Left forelimb (tissue), 1 donor: ENCODE data around the gene CEMIP.

Source experiments
- DNase-seq: peaks from one replicate; pipeline ENCODE4 v3.0.0-alpha.2; 2018; ENCODE audit warnings: low spot score

Gene CEMIP

DNA sequence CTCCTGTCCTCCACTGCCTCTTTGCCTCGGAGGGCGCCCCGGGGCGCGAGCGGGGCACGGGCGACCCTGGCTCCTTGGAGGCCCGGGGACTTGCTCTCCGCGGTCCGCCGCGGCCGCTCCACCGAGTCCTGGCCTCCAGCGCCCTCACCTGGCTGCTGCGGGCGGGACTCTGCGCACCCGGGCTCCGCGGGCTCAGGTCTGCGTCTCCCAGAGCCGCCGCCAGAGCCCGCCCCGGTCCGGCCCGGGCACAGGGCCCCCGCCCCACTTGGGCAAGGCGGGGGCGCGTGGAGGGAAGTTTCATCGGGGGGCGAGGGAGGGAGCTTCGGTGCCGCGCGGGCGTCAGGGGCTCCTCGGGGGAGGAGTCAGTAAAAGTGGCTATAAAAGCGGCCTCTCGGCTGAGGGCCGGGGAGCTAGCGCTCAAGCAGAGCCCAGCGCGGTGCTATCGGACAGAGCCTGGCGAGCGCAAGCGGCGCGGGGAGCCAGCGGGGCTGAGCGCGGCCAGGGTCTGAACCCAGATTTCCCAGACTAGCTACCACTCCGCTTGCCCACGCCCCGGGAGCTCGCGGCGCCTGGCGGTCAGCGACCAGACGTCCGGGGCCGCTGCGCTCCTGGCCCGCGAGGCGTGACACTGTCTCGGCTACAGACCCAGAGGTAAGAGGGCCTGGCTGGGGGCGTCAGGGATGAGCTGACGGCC, at the start of gene CEMIP:
Gene CEMIP (plus strand): TSS at position 407 of the 694 bp plus-strand sequence. CDS start 94,510 bp downstream, outside the sequence.
- peak; percentile 83 for DNase-seq

DNA sequence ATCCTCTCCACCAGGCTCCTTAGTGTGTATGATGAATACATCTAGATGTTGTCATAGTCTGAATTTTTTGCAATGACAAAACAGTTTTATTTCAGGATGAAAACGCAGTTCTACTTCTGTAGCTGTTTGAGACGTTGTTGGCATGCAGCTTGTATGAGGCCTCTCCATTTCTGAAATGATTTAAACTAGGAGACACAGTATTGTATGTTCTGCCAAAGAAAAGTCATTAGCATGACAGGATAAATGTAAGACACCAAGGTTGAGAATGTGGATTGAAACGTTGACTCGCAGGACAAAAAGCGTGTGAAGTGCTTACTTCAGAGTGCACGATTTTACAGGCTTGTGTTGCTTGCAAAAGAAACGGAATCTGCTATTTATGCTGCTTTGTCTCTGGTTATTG, 48.8 kb upstream of the CEMIP start:
- DNase-seq, result no peak

DNA sequence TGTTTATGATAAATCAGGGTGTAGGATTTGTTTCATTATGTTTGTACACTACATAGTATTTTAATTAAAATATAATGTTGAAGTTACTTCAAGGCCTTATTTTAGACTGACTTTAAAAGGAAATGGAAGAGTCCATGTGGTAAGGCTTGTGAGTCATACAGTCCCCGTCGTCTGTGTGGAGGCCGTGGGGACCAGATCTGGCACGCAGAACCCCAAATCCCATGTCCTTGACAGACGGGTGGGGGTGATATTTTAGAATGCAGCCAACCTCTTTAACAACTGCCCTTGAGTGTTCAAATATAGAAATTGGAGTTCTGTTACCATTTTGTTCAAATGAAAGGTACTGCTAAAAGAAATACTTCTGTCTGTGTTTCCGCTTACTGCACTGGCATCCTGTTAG, 48.2 kb upstream of the CEMIP start:
- DNase-seq, result no peak

DNA sequence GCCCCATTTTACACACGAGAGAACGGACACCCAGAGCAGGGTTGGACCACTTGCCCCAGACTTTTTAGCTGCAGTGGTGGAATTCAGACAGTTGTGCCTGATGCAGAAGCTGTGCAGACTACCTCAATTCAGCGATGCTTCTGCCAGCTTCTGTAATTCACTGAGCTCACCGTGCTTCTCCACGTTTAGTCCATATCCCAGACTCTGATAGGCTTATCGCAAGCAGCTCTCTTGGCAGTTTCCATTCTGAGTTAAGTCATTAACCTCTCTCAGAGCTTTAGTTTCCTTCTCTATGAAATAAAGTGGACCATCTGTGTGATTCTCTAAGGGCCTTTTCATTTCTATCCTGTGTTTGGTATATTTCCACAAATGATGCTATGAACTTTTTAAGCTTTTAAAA, 47.0 kb upstream of the CEMIP start:
- DNase-seq, result no peak

GRCh38 chr15:80732818-80733217, 46.4 kb upstream of the CEMIP start:
- no peak for DNase-seq

GRCh38 chr15:80733460-80733859, 45.7 kb upstream of the CEMIP start:
- no peak for DNase-seq

- no peak for DNase-seq
Observed at GRCh38 chr15:80735344-80735743, 43.8 kb upstream of the CEMIP start.

DNA sequence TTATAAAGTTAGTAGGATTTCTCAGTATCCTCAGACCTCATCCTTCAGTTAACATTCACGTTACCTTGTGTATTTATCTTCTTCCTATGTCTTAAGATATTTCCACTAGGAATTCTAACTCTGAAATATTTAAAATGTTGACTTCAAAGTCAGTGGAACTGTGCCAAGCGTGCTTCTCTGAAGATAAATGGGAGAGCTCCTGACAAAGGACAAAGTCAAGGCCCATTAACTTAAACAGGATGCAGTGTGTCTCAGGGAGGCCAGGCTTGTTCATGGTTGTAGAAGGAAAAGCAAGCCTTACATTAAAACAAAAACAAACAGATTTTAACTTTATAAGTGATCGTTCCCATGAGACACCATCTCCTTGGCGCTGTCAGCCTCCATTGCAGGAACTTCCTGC, 42.6 kb upstream of the CEMIP start:
- no peak for DNase-seq

GRCh38 chr15:80739919-80740318, 39.3 kb upstream of the CEMIP start:
- no peak for DNase-seq

DNA sequence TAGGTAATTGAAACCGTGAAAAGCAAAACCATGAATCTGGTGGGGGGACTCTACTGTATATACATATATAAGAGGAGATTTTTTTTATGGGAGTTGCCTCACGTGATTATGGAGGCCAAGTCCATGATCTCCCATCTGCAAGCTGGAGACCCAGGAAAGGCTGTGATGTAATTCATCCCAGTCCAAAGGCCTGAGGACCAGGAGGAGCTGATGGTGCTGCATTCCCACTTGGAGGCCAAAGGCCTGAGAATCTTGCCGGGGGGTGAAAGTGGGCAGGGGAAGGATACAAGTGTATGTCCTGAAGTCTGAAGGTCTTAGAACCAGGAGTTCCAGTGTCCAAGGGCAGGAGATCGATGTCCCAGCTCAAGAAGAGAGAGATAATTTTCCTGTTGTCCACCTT, 37.1 kb upstream of the CEMIP start:
- no peak for DNase-seq

DNA sequence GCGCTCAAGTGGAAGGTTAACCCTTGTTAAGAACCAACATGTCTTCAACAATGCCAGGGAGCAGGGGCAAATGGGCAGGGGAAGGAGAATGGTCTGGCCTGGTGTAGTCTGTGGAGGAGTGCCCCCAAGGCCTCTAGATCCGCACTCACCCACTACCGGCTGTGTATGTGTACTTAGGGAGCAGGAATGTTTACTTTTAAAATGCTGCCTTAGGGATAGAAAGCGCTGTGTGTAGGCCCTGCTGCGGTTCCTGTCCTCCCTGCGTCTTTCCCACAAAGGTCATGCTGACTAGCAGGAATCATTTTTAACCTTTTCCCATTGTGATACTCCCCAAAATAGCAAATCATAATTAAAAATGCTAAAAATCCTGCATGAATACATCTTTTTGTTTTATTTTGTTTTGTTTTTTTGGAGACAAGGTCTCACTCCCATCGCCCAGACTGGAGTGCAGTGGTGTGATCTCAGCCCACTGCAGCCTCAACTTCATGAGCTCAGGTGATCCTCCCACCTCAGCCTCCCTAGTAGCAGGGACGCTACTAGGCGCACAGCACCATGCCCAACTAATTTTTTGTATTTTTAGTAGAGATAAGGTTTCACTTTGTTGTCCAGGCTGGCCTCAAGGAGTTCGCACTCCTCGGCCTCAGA, 35.9 kb upstream of the CEMIP start:
- DNase-seq, result no peak

- no peak for DNase-seq
Observed at GRCh38 chr15:80744415-80744814, 34.8 kb upstream of the CEMIP start.

DNA sequence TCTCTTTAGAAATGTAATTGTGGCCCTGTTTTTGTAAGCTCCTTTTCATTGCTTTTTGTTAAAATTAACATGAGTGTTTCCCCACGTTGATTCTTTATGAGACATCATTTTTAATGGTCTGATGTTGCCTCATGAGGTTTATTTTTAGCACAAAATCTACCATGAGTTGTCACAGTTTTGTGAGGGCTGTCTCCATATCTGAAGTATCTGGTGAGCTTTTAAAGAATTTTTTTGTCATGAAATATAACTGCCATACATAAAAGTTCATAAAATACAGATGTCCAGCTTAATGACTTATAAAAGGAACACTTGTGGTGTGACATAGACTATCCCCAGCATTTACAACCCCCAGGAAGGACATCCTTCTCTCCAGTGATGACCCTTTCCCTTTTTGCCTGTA, 34.3 kb upstream of the CEMIP start:
- DNase-seq, result no peak

DNA sequence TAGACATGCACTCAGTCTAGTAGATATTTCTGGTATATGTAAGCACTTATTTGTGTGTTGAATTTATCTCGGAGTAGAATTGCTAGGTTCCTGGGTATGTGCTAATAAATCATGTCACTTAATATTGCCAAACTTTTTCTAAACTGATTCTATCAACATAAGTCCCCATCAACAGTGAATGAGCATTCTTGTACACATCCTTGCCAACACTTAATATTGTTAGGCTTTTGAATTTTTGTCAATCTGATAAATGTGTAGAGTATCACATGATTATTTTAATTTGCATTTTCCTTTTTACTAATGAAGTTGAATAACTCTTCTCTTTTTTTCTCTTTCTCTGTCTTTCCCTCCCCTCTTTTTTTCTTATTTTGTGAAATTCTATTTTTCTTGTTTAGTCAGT, 33.3 kb upstream of the CEMIP start:
- DNase-seq, result no peak

DNA sequence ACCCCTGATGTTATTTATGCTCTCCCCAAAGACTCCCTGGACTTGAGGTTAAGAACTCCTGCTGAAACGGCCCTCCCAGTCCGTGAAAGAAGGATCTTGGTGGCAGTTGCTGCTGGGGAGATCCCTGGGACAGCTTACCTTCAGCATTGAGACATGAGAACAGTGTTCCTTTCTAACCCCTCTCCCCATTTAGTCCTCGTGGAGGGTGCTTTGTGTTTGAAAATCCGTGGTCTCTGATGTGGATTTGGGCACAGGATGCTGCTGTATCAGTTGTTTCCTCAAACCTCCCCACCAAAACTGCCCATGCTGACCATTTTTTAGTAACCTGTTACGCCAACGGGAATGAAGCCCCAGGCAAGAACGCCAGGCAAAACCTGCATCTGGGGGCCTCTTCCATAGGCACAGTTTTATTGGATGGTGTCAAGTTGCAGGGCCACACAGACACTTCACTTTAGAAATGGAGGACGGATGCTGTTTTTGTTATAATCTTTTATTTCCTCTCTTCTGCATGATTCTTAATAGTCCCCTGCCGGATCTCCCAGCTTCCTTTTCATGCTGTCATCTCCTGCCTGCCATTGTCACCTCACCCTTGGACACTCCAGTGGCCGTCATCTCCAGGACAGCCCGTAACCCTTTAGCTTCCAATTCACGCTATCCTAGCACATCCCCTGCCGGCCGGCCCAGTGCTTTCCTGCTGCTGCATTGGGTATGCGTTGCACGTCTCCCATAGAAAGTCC, 31.7 kb upstream of the CEMIP start:
- DNase-seq, result no peak

DNA sequence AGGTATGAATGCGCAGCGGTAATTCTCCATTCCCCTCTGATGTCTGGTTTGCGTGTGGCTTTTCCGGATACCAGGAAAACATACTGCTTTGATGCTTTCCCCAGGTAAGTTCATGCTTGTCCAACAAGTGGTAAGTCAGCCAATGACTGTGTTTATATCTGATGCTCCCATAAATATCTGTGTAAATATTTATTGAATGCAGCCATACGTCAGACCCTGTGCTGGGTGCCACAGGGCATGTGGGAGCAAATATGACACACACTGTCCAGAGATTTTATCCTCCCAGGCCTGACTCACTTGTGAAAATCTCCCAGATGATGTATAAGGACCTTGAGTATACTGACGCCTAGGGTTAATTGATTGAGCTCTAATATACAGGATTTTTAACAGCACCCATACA, 29.6 kb upstream of the CEMIP start:
- DNase-seq, result no peak

DNA sequence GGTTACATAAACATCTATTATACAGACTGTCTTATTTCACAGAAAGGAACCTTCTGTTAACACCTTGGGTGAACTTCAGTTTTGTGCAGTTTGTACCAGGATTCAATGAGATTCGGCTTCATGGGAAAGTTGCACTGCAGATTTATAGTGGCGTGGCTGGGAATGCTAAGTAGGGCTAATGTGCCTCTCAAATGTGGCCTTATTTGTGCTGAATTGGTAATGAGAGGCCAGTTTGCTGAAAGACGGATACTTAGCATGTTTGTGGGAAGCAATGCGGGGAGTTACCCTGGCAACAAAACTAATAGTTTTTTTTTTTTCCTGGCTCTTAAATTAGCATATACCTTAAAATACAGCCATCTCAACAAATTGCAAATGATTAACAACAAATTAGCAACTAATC, 28.6 kb upstream of the CEMIP start:
- DNase-seq, result no peak

DNA sequence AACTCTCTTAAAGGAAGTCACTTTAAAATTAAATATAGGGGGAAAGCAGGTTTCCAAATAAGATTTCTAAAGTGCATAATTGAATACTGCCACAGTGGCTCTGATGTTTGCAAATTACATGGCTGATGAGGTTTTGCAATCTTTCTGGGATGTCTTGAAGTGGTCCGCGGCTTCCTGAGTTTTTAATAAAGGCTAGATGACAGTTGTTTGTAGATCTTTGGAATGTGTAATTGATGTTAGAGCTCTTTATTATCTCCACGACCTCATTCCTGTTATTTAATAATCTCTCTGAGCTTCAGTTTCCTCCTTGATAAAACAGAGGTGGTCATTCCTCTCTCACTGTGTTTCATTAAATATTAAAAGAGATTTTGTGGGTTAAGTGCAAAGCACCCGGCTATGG, 27.0 kb upstream of the CEMIP start:
- DNase-seq, result no peak

GRCh38 chr15:80753161-80753560, 26.0 kb upstream of the CEMIP start:
- DNase-seq, result no peak

GRCh38 chr15:80754014-80754413, 25.2 kb upstream of the CEMIP start:
- no peak for DNase-seq

DNA sequence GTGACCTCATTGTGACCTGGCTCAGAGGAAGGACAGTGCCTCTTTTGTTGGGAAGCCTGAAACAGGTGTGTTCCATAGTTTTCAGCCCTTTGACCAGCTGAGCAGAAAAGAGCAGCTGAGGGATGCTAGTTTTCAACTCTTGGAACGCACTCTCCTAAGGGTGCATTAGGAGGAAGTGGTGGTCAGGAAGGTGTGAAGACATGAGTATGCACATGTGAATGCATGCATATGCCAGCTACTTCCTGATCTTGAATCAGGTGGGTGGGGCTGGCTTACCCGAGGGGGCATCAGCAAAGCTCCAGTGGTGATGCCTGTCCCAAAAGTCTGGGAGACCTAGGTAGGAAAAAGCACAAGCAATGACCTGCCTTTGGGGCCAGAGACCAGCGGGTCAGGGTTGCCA, 23.3 kb upstream of the CEMIP start:
- DNase-seq, result no peak

- DNase-seq, result no peak
Observed at GRCh38 chr15:80758130-80758745, 20.9 kb upstream of the CEMIP start.

- DNase-seq, result no peak
Observed at GRCh38 chr15:80760960-80761359, 18.2 kb upstream of the CEMIP start.
